ENCODE results near the gene LARGE2.
A peak's percentile ranks its signal among the peaks of the same experiment; 100 is the strongest.

Gene LARGE2

DNA sequence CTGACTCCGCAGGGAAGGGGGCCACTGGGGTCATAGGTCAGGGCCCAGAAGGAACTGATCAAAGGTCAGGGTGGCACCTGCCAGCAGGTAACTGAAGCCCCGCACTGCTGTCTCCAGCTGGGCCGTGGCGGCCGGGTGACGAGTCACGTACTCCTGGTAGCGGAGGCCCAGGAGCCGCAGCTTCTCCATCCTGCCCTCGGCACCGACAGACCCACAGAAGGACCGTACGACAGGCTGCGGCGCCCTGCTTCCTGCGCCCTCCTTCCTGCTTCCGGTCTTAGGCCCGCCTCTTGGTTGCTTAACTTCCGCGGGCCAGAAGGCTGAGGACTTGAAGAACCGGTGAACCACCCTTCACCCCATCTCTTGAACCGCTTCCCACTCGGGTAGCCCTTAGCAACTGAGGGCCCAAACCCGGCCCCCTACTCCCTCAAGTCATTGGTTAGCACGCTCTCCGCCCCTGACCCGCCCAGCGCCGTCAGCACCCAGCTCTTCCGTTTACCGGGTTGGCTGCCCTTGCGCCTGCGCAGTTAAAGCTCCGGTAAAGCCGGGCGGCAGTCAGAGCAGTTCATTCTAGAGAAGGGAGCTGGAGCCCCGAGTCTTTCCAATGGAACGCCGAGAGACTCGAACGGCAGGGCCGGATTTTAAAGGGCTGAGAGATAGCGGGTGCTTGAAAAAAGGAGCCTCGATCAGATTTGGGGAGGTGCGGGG is 4.7 kb upstream of the LARGE2 start, which contains the start of gene PEX16:
Gene PEX16, minus strand, starts transcription at position 255 of the 708 bp plus-strand sequence. Its CDS starts 66 bp downstream, at position 189.
- peak; percentile 99 for DNase-seq

DNA sequence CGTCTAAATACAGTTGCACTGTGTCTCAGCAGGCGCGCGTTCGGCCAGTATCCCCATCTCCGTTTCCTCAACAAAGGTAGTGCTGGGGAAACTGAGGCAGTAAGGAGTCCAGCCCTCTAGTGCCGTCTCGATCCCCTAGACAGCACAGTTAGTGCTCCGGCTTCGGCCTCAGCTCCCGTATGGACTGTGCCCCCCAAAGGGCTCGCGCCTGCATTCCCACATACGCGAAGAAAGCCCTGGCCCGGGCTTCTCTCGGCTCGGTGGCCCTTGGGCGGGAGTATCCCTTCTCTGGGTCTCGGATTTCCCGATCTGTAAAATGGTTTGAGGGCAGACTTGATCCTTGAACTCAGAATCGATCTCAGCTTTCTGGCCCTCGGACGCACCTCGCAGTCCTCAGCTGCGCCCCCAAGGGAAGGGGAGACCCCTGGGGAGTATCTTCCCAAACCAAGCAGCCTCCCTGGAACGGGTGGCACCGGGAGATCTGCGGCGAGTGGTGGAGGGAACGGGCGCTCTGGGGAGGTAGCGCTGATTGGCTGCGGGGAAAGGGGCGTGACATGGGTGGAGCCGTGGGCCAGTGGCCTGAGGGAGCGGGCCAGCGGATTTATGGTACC is 4.0 kb upstream of the LARGE2 start:
- DNase-seq, result peak; percentile 76

DNA sequence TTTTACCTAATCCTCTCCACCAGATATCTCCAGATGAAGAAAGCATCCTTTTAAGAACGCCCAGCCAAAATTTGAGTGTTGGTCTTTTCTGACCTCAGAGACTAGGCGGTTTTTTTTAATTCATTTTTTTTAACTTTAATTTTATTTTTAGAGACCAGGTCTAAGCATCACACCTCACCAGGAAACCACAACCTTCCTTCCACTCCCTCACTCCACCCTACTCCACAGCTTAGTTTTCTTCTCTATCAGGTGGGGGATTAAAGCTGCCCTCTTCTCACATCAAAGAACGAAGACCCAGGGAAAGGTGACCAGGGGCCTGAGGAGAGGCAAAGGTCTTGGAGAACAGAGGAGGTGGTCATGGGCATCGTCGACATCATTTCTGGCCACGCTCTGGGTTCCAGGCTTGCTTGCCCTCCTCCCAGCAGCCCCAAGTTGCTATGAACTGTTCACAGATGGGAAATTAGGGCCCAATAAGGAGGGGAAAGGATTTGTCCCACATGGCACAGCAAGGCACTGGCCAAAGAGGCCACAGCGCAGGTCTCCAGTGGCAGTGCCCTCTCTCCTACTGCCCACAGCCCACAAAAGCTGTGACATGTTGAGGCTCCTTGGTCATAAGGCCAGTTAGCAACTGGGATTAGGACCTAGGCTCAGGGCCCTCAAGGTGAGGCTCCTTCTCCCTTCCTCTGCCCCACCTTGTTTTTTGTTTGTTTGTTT is 3.3 kb upstream of the LARGE2 start:
- no peak for DNase-seq

DNA sequence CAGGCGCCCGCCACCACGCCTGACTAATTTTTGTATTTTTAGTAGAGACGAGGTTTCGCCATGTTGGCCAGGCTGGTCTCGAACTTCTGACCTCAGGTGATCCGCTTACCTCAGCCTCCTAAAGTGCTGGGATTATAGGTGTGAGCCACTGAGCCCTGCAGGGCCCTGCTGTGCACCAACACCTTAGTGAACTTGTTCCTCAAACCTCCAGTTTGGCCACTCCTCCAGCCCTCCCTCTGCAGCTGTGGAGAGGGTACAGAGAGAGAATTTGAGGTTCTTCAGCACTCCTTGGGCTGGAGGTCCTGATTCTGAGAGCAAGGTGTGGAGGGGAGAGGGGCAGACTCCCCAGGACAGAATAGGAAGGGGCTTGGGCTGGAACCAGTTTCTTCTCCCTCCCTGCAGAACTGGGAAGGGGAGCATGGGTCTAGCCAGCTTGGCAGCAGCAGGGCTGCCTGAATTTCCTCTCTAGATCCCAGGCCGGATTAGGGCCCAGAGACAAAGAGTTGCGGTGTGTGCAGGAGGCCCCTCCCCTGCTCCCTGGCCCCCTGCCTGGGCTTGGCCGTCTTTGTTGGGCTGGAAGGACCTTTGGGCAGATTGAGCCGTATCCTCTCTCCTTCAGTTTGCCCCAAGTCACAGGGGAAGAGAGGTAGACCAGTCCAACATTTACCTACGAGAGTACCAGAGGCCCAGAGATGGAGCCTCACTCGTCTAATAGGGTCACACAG is 2.5 kb upstream of the LARGE2 start:
- no peak for DNase-seq

DNA sequence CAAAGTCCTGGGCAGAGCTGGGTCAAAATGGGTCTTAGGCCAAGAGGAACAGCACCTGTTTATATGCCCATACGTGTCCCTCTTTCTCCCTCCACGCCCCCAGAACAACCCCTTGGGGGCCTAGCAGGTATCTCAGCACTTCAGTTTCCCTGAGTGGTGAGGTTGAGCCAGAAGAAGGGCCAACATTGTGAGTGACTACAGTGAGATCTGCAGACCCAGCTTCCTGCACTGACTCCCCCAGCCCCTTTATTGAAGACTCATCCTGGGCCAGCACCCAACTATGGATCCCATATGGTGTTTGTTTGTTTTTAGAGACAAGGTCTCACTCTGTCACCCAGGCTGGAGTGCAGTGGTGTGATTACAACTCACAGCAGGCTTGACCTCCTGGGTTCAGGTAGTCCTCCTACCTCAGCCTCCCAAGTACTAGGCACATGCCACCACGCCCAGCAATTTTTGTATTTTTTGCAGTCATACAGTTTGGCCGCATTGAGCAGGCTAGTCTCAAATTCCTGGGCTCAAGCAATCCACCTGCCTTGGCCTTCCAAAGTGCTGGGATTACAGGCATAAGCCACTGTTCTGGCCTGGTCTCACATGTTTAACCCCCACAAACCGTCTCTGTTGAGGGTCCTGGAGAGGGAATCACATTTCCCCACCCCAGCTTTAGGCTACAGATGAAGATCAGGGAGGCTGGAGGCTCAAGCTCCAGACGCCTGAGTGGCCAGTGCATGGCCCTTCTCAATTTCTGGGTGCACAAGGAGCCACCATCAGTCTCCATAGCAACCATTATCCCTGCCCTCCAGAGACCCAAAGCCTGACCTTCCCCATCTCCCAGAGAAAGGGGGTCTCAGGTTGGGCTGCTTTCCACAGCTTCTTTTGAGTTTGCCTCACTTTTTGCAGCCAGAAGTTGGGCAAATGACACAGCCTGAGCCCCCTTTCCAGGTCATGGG is 1.7 kb upstream of the LARGE2 start:
- no peak for DNase-seq

DNA sequence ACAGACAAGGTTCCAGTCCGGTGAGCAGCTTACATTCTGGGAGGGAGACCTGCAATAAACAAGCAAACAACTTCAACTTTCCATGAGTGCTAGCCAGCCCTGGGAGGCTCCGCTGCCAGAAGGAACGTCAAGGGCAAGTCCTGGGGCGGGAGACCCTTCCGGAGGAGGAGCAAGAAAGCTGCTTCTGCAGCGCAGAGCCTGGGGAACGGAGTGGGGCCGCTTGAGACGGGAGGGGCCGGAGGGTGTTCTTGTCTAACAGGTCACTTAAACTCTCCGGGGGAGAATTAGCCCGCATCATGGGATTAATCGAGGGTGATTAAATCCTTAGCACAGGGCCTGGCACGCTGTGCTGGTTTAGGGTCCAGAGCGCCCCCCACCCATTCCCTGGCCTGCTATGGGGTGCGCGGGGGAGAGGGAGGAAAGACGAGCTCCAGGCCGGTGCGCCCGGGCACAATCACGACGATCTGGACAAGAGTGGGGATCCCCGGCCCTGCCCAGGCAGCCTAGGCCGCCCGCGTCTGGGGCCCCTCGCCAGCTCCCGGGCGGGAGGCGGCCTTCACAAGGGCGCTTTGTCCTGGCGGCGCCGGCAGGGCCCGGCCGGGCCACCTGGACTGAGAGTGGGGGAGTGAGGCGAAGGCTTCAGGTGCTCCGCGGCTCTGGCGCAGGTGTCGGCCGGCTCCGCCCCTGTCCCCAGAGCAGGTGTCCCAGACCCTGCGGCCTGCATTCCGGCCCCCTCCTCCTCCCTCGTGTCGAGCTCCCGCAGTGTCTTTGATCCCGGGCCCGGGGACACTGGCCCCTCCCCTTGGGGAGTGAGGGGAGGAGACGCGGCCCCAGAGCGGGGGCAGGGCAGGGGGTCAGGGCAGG is 663 bp upstream of the LARGE2 start:
- no peak for DNase-seq

DNA sequence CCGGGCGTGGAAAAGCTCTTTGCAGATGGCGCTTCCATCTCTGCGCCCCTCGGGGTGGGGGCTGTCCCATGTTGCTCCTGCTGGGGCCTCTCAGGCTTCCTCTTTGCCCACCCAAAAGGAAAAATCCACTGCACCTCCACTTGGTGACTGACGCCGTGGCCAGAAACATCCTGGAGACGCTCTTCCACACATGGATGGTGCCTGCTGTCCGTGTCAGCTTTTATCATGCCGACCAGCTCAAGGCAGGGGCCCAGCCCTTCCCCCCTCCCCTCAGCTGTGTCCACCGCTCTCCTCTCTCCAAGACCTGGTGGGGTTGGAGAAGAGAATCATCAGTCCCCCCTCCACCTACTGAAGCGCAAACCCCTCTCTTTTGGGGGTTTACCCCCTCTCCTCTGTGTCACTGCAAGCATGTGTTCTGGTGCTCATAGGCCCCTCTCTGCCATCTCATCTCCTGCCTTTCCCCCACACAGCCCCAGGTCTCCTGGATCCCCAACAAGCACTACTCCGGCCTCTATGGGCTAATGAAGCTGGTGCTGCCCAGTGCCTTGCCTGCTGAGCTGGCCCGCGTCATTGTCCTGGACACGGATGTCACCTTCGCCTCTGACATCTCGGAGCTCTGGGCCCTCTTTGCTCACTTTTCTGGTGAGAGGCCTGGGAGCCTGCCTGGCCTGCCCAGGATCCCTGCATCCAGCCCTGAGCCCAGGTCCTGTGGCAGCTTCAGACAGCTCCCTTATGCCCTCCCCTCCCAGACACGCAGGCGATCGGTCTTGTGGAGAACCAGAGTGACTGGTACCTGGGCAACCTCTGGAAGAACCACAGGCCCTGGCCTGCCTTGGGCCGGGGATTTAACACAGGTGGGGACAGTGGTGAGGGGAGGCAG is 1.8 kb downstream of the LARGE2 start:
- no peak for DNase-seq

DNA sequence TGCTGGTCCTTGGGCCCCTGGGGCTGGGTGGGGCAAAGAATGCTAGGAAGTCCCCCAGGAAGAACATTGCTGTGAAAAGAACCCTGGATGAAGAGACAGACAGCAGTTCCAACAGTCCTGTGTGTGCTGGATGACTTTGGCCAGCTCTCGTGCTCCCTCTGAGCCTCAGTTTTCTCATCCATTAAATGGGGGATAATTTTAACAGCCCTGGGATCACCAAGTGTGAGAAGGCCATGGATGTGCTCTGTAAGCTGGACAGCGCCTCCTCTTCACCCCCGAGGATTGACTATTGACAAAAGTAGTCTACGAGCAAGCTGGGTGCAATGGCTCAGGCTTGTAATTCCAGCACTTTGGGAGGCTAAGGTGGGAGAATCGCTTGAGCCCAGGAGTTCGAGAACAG is 2.5 kb downstream of the LARGE2 start:
- DNase-seq, result no peak

DNA sequence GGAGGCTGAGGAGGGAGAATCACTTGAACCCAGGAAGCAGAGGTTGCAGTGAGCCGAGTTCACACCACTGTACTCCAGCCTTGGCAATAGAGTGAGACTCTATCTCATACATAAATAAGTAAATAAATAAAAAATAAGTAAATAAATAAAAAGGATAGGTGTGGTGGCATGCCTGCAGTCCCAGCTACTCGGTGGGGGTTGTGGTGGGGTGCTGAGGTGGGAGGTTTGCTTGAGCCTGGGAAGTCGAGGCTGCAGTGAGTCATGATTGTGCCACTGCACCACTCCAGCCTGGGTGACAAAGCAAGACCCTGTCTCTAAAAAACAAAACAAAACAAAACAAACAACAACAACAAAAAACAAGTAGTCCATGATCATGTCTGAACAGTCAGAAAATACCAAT is 3.1 kb downstream of the LARGE2 start:
- DNase-seq, result no peak

DNA sequence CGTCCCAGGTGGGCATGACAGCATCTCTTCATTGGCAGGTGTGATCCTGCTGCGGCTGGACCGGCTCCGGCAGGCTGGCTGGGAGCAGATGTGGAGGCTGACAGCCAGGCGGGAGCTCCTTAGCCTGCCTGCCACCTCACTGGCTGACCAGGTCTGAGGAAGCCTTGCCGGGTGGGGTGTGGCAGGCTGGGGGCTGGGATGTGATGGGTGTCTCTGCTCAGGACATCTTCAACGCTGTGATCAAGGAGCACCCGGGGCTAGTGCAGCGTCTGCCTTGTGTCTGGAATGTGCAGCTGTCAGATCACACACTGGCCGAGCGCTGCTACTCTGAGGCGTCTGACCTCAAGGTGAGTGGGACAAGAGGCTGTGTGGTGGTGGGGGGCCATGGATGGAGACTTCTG is 3.5 kb downstream of the LARGE2 start:
- DNase-seq, result no peak

DNA sequence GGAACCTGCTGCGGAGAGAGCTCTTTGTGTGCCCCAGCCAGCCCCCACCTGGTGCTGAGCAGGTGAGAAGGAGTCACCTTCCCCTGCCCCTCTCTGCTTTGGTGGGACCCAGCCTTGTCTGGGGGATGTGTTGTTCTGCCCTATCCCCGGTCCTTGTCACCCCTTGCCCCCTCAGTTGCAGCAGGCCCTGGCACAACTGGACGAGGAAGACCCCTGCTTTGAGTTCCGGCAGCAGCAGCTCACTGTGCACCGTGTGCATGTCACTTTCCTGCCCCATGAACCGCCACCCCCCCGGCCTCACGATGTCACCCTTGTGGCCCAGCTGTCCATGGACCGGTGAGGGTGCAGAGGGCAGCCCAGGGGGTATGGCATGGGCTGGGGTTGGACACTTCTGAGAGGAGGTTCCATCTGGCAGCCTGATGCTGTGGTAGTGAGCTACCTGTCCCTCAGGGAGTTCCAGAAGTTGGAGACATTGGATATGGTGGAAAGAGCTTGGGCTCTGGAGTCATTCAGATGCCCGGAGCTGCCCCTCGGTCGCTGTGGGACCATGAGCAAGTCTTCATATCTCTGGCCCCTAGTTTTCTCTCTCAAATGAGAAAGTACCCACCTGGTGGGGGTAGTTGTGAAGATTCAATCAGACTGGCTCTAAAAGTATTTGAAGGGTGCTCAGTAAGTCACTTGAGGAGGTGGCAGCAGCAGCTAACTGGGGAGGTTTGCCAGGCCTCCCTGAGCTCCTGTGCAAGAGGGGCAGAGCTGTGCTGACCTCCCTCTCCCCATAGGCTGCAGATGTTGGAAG is 4.3 kb downstream of the LARGE2 start:
- DNase-seq, result no peak

DNA sequence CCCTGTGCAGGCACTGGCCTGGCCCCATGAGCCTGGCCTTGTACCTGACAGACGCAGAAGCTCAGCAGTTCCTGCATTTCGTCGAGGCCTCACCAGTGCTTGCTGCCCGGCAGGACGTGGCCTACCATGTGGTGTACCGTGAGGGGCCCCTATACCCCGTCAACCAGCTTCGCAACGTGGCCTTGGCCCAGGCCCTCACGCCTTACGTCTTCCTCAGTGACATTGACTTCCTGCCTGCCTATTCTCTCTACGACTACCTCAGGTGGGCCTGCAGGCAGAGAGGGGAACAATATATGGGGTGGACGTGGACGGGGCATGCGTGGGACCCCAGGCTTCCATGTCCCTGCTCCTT is 4.9 kb downstream of the LARGE2 start:
- DNase-seq, result no peak

DNA sequence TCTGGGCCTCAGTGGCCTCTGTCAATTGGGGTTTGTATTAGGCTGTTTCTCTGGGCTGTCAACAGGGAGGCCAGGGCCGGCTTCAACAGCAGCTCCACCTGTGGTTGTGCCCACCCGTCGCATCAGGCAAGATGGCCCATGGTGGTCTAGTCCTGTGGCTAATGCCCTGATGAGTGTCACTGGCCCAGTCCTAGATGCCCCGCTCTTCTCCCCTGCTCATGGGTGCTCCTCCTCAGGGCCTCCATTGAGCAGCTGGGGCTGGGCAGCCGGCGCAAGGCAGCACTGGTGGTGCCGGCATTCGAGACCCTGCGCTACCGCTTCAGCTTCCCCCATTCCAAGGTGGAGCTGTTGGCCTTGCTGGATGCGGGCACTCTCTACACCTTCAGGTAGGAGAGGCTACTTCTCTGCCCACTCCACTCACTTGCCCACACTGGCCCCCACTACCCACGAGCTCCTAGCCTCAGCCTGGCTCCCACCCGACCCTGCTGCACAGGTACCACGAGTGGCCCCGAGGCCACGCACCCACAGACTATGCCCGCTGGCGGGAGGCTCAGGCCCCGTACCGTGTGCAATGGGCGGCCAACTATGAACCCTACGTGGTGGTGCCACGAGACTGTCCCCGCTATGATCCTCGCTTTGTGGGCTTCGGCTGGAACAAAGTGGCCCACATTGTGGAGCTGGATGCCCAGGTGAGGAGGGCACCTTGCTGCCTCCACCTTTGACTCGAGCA is 5.4 kb downstream of the LARGE2 start:
- no peak for DNase-seq

DNA sequence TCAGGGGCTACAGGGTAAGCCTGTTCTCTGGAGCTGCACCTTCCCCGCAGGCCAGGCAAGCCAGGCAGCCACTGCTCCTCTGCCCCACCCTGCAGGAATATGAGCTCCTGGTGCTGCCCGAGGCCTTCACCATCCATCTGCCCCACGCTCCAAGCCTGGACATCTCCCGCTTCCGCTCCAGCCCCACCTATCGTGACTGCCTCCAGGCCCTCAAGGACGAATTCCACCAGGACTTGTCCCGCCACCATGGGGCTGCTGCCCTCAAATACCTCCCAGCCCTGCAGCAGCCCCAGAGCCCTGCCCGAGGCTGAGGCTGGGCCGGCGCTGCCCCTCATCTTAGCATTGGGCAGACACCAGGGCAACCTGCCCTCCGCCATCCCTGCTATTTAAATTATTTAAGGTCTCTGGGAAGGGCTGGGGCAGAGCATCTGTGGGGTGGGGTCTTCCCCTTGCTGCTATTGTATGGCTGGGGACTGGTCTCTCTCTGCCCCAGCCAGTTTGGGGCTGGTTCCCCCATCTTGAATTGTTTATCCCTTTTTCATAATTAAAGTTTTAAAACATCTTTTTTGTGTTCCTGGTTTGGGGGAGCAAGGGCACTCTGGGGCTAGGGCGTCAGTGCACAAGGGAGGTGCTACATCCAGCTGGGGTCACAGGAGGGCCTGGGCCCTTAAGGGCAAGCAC is 6.2 kb downstream of the LARGE2 start:
- DNase-seq, result no peak

DNA sequence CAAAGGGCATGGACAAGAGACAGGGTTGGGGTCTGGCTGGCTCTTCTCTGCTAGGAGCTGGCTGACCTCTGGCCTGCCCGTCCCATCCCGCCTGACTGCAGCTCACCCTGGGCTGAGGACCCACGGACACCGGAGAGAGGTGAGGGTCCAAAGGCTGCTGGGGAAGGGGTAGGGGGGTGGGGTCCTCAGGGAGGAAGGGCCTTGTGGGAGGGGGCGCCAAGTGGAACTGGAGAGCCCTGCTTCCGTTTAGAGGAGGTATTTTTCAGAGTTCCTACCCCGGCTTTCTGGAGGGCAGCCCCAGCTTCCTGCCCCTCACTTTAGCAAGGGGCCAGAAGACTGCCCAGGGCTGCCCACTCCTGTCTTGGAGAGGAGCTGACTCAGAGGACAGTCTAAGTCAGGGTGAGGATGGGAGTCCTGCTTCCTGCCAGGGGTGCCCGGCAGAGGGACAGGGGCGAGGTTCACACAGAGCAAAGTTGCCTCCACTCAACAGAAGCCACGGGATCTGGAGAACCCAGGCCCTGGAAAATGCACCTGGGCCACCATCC is 7.1 kb downstream of the LARGE2 start:
- DNase-seq, result no peak

DNA sequence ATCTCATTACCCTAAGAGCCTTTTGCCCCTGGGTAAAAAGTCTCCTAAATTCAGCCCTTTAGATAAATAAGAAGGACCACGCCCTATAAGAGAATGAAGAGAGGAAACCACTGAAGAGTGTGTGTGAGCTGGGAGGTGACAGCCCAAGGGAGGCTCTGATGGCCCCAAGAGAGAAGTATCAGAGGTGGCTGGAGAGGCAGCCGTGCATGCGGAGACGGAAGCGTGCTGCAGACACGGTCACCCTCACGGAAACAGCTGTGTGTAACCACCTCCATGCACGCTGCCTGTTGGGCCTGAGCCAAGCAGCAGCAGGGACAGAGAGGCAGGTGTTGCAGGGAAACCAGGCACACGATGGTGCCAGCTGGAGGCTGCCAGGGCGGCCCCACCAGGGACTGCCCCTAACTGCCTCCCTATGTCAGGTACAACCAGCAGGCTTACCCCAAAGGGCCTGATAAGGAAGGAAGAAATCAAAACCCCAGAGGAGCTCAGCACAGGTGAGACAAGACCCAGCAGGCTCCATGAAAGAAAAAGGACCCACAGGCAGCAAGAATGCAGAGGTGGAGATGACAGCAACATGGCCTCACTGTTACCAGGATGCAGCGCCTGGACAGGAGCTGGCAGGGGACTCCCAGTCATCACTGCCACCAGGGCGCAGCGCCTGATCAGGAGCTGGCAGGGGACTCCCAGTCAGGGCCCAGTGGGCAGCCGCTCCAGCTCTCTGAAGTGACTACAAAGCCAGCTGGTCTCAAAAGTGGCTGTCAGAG is 7.8 kb downstream of the LARGE2 start:
- DNase-seq, result no peak

DNA sequence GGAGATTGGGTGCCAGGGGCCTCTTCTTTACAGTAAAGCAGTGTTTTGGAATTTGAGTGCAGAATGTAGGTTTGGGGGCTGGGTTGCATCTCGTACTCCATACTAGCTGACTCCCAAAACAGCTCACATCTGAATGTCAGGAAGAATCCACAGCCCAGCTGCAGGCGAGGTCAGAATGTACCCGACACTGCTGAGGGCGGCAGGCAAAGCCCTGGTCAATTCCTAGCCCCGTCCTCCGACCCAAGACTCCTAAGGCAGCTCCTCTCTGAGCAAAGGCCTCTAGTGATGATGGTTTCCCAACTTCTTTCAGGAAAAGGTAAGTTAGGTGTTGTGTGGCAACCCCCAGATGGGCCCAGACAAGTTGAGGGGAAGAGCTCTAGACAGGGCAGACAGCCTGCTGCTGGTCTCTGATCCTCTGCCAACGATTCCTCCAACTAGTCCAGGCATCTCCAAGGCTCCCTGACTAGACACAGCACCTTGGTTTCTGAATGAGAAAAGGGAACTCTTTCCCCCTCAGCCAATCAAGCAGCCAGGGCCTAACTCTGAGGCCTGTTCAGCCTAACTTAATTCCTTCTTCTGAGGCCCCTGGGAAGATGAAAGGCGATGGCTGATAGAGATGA is 8.6 kb downstream of the LARGE2 start:
- DNase-seq, result no peak

Data from NCI-H226 (cell line).